DND-41 (cell line): ENCODE measurements around the gene ZNF316.

ENCODE experiments used
- ATAC-seq: fragments of 200-7000 bp; cut with Tn5 transposase; 3 replicates; pipeline ENCODE4 v1.9.1; 2021; ENCODE audit warnings: low read depth; ENCODE audit not compliant: insufficient read depth
- DNase-seq: peaks from one replicate; pipeline ENCODE4 v3.0.0-alpha.2; 2020
- H2AFZ ChIP-seq: 2 replicates; pipeline ENCODE4 v1.6.0; 2012; ENCODE audit warnings: low read depth, low read length
- H3K27ac ChIP-seq: 2 replicates; pipeline ENCODE4 v1.5.1; 2012; ENCODE audit warnings: low read length, inconsistent platforms
- H3K27me3 ChIP-seq: fragments of 200-600 bp; sonication (generic); 2 replicates; pipeline ENCODE4 v1.6.0; 2012; ENCODE audit warnings: low read length, mild to moderate bottlenecking, inconsistent platforms; ENCODE audit not compliant: insufficient read depth, poor library complexity
- H3K36me3 ChIP-seq: 2 replicates; pipeline ENCODE4 v1.5.1; 2012; ENCODE audit warnings: low read length, inconsistent platforms; ENCODE audit not compliant: insufficient read depth
- H3K4me1 ChIP-seq: 2 replicates; pipeline ENCODE4 v1.5.1; 2012; ENCODE audit warnings: mild to moderate bottlenecking, low read length; ENCODE audit not compliant: insufficient read depth
- H3K4me2 ChIP-seq: 2 replicates; pipeline ENCODE4 v1.6.0; 2012; ENCODE audit warnings: mild to moderate bottlenecking, moderate library complexity, low read length, inconsistent platforms; ENCODE audit not compliant: insufficient read depth
- H3K4me3 ChIP-seq, 2 experiments: fragments of 200-600 bp in 1 of 2; shearing (Covaris generic) in 1 of 2; 2 replicates each; pipeline ENCODE4 v1.5.1; 2012 to 2016; ENCODE audit warnings: inconsistent platforms in 2 of 2, low read length in 2 of 2, mild to moderate bottlenecking in 2 of 2, low read depth in 1 of 2, moderate library complexity in 1 of 2
- H3K79me2 ChIP-seq: 2 replicates; pipeline ENCODE4 v1.6.0; 2012; ENCODE audit warnings: low read length, inconsistent platforms; ENCODE audit not compliant: insufficient read depth
- H3K9ac ChIP-seq: 2 replicates; pipeline ENCODE4 v1.6.0; 2012; ENCODE audit warnings: low read depth, mild to moderate bottlenecking, inconsistent platforms, low read length, moderate library complexity
- H3K9me3 ChIP-seq: 2 replicates; pipeline ENCODE4 v1.5.1; 2012; ENCODE audit warnings: low read length, moderate library complexity, mild to moderate bottlenecking, inconsistent platforms; ENCODE audit not compliant: insufficient read depth, severe bottlenecking
- H4K20me1 ChIP-seq: 2 replicates; pipeline ENCODE4 v1.6.0; 2012; ENCODE audit warnings: low read length; ENCODE audit not compliant: insufficient read depth
- CTCF ChIP-seq: IDR thresholded peaks from 2 replicates; pipeline ENCODE4 v1.5.1; 2012; ENCODE audit warnings: borderline replicate concordance, low read length, moderate library complexity, mild to moderate bottlenecking; ENCODE audit not compliant: poor library complexity, severe bottlenecking; ENCODE audit errors: extremely low read depth
- EZH2 ChIP-seq: IDR thresholded peaks from 3 replicates; pipeline ENCODE4 v1.6.1; 2012; ENCODE audit warnings: borderline replicate concordance, low read depth, mild to moderate bottlenecking, moderate library complexity, low read length, inconsistent platforms; ENCODE audit not compliant: severe bottlenecking

ZNF316 gene

DNA sequence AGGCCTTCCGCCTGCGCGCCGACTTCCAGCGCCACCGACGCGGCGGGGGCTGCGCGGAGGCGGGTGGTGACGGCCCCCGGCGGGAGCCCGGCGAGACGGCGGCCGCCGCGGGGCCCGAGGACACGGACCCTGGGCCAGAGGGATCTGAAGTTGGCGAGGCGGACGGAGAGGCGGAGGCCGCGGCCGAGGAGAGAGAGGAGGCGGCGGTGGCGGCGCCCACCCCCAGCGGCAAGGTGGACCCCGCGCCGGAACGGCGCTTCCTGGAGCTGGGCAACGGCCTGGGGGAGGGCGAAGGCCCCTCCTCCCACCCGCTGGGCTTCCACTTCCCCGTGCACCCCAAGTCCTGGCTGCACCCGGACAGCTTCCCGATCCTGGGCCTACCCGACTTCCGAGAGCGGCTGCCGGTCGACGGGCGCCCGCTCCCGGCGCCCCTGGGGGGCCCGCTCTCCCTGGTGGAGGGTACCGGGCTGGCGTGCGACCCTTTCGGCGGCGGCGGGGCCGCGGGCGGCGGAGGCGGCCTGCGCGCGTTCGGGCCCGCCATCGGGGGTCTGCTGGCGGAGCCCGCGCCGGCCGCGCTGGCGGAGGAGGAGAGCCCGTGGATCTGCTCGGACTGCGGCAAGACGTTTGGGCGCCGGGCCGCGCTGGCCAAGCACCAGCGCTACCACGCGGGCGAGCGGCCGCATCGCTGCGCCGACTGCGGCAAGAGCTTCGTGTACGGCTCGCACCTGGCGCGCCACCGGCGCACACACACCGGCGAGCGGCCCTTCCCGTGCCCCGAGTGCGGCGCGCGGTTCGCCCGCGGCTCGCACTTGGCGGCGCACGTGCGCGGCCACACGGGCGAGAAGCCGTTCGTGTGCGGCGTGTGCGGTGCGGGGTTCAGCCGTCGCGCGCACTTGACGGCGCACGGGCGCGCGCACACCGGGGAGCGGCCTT, 16.2 kb downstream of the ZNF316 start:
- Histone ChIP-seq H3K79me2 (peaks cover 13% of the 10 kb centered on the region), H2AFZ (no peak overlapping the region), H3K9ac (no peak overlapping the region), H4K20me1 (peaks cover 39% of the 10 kb centered on the region), H3K27me3 (no peaks in the 10 kb centered on the region), H3K27ac (no peak overlapping the region), H3K36me3 (peaks cover 58% of the 10 kb centered on the region), H3K9me3 (peaks cover 7% of the 10 kb centered on the region), H3K4me1 (no peaks in the 10 kb centered on the region), H3K4me3 (no peak overlapping the region), H3K4me2 (no peak overlapping the region)
- ATAC-seq (no peak), DNase-seq (no peak)
- TF ChIP-seq CTCF (no peak), EZH2 (no peak)

DNA sequence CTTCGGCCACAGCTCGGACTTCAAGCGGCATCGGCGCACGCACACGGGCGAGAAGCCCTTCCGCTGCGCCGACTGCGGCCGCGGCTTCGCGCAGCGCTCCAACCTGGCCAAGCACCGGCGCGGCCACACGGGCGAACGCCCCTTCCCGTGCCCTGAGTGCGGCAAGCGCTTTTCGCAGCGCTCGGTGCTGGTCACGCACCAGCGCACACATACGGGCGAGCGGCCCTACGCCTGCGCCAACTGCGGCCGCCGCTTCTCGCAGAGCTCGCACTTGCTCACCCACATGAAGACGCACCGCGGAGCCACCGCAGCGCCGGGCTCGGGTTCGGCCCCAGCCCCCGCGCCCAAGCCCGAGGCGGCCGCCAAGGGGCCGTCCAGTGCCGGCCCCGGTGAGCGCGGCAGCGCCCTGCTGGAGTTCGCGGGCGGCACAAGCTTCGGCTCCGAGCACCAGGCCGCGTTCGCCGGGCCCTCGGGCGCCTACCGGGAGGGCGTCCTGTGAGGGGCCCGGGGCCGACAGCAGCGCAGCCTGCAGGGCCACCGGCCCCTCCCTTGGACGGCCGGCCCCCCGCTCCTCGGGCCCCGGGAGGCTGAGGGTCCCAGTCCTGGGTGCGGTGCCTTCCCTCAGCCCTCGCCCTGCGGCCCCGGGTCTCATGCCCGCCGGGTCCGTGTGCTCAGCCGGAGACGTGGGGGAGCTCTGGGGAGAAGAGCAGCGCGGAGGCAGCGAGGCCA, 17.2 kb downstream of the ZNF316 start:
- Histone ChIP-seq H4K20me1 (peaks cover 29% of the 10 kb centered on the region), H3K9ac (no peak overlapping the region), H3K36me3 (peaks cover 49% of the 10 kb centered on the region), H3K27ac (no peak overlapping the region), H3K27me3 (no peaks in the 10 kb centered on the region), H3K4me1 (no peaks in the 10 kb centered on the region), H3K4me2 (no peak overlapping the region), H3K79me2 (peaks cover 4% of the 10 kb centered on the region; the same call in 1 of the 2 replicates), H2AFZ (no peak overlapping the region), H3K4me3 (no peak overlapping the region), H3K9me3 (peaks cover 7% of the 10 kb centered on the region)
- ATAC-seq (no peak), DNase-seq (no peak)
- TF ChIP-seq EZH2, result no peak
- TF ChIP-seq CTCF, result no peak

DNA sequence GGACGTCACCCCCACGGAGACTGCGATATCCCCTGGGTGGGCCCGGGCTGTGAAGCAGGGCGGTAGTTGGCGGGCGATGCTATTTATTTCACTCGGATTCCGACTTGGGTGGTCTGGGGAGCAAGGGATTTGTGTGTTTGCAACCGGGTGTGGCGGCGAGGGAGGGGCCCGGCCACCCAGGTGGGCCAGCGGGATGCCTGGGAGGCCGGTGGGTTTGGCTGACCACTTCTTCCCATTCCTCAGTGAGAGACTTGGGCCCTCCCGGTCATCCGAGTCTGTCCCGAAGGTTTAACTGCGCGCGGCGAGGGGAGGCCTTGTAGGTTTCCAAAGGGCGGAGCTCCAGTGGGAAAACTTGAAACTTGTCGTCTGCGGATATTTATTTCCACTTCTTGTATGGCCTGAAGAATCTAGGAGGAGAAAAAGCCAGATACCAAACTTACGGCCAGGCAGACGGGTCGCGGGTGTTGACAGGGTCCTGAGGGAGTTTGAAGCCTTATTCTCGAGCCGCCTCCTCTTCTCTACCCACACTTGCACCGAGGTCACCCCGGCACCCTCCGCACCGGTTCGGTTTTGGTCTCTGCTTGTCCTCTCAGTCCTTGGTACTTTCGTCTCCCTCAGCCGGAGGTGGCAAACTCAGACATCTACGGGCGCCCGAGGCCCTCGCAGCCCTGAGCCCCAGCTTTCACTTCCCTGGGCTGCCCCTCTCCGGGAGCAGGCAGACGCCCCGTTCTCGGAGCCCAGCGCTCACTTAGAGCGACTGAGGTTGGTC, 17.9 kb downstream of the ZNF316 start:
- TF ChIP-seq EZH2 (no peak), CTCF (no peak)
- Histone ChIP-seq H2AFZ (no peak overlapping the region), H3K36me3 (peaks cover 41% of the 10 kb centered on the region), H3K27me3 (no peaks in the 10 kb centered on the region), H3K4me3 (no peak overlapping the region), H4K20me1 (peaks cover 22% of the 10 kb centered on the region), H3K4me2 (no peak overlapping the region), H3K9ac (no peak overlapping the region), H3K79me2 (no peaks in the 10 kb centered on the region), H3K9me3 (peaks cover 7% of the 10 kb centered on the region), H3K27ac (no peak overlapping the region), H3K4me1 (no peaks in the 10 kb centered on the region)
- no peak for DNase-seq
- ATAC-seq, result no peak
